Ishikawa (cell line): ENCODE results near the gene PEX6.

Experiments used
- CEBPB ChIP-seq: IDR thresholded peaks from 2 replicates; pipeline ENCODE4 v1.6.1; 2012
- CREB1 ChIP-seq: IDR thresholded peaks from 2 replicates; pipeline ENCODE4 v1.6.1; 2012; ENCODE audit warnings: low read depth
- EP300 ChIP-seq: IDR thresholded peaks from 2 replicates; pipeline ENCODE4 v1.6.1; 2012; ENCODE audit warnings: borderline replicate concordance
- NFIC ChIP-seq: IDR thresholded peaks from 2 replicates; pipeline ENCODE4 v1.6.1; 2012
- RAD21 ChIP-seq: IDR thresholded peaks from 2 replicates; pipeline ENCODE4 v1.6.1; 2012; ENCODE audit warnings: low read depth
- TAF1 ChIP-seq: IDR thresholded peaks from 2 replicates; pipeline ENCODE4 v1.6.1; 2012; ENCODE audit warnings: low read depth, mild to moderate bottlenecking
- TEAD4 ChIP-seq: IDR thresholded peaks from 2 replicates; pipeline ENCODE4 v1.6.1; 2012
- USF1 ChIP-seq: IDR thresholded peaks from 2 replicates; pipeline ENCODE4 v1.6.1; 2012
- YY1 ChIP-seq: IDR thresholded peaks from 2 replicates; pipeline ENCODE4 v1.6.1; 2012; ENCODE audit warnings: low read depth
- TF ChIP-seq, protein P1 (sequence below): IDR thresholded peaks from 2 replicates; pipeline ENCODE4 v1.6.1; 2012; ENCODE audit warnings: low read depth, mild to moderate bottlenecking
- TF ChIP-seq, protein P2 (sequence below): IDR thresholded peaks from 2 replicates; pipeline ENCODE4 v1.6.1; 2012

DNA sequence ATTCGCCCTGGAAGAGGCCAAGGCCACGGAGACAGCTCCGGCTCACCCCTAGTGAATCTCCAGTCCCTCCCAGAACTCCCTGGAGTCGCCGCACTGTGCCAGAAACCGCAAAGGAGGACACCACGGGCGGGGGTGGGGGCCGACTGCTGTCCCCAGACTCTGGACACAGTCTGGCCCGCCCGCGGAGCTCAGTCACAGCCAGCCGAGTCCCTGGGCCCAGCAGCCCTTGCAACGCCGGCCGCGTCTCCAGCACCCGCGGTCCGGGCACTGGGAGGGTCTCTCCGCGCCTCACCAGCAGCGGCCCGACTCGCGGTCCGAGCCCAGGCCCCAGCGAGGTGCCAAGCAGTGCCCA lies 518 bp downstream of the PEX6 start:
- TF ChIP-seq NFIC = no peak
- TF ChIP-seq YY1 = no peak
- no peak for TF ChIP-seq CREB1
- no peak for TF ChIP-seq CEBPB
- TF ChIP-seq EP300 = no peak
- no peak for TF ChIP-seq TAF1
- no peak for TF ChIP-seq RAD21
- TF ChIP-seq, protein P1, sequence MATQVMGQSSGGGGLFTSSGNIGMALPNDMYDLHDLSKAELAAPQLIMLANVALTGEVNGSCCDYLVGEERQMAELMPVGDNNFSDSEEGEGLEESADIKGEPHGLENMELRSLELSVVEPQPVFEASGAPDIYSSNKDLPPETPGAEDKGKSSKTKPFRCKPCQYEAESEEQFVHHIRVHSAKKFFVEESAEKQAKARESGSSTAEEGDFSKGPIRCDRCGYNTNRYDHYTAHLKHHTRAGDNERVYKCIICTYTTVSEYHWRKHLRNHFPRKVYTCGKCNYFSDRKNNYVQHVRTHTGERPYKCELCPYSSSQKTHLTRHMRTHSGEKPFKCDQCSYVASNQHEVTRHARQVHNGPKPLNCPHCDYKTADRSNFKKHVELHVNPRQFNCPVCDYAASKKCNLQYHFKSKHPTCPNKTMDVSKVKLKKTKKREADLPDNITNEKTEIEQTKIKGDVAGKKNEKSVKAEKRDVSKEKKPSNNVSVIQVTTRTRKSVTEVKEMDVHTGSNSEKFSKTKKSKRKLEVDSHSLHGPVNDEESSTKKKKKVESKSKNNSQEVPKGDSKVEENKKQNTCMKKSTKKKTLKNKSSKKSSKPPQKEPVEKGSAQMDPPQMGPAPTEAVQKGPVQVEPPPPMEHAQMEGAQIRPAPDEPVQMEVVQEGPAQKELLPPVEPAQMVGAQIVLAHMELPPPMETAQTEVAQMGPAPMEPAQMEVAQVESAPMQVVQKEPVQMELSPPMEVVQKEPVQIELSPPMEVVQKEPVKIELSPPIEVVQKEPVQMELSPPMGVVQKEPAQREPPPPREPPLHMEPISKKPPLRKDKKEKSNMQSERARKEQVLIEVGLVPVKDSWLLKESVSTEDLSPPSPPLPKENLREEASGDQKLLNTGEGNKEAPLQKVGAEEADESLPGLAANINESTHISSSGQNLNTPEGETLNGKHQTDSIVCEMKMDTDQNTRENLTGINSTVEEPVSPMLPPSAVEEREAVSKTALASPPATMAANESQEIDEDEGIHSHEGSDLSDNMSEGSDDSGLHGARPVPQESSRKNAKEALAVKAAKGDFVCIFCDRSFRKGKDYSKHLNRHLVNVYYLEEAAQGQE = no peak
- TF ChIP-seq, protein P2, sequence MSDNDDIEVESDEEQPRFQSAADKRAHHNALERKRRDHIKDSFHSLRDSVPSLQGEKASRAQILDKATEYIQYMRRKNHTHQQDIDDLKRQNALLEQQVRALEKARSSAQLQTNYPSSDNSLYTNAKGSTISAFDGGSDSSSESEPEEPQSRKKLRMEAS = no peak
- no peak for TF ChIP-seq USF1
- no peak for TF ChIP-seq TEAD4
